HepG2 (cell line): ENCODE results near the gene UBP1. TPM values are rescaled to one million over a fixed set of nuclear protein-coding genes. Genes with fewer than 3 reads are reported as not detected.

ENCODE experiments used
- BRD4 ChIP-seq: sonication (generic); formaldehyde crosslinking; IDR thresholded peaks from 2 replicates; pipeline ENCODE4 v1.4.0; 2020; ENCODE audit warnings: missing genetic modification reagents
- DMAP1 ChIP-seq: IDR thresholded peaks from 2 replicates; pipeline ENCODE4 v1.6.1; 2016
- GATA4 ChIP-seq: sonication (generic); IDR thresholded peaks from 2 replicates; pipeline ENCODE4 v1.6.1; 2016; ENCODE audit warnings: antibody characterized with exemption, low read depth, borderline replicate concordance
- GFI1 ChIP-seq: sonication (generic); formaldehyde crosslinking; IDR thresholded peaks from 2 replicates; pipeline ENCODE4 v1.5.0; 2020; ENCODE audit warnings: missing genetic modification reagents, mild to moderate bottlenecking, borderline replicate concordance
- JUND ChIP-seq: sonication (generic); formaldehyde crosslinking; IDR thresholded peaks from 2 replicates; pipeline ENCODE4 v1.8.0; 2022; ENCODE audit warnings: mild to moderate bottlenecking, missing genetic modification reagents
- KLF13 ChIP-seq: sonication (generic); formaldehyde crosslinking; IDR thresholded peaks from 2 replicates; pipeline ENCODE4 v1.4.0; 2020; ENCODE audit warnings: mild to moderate bottlenecking, missing genetic modification reagents
- MNT ChIP-seq: fragments of 450-650 bp; IDR thresholded peaks from 2 replicates; pipeline ENCODE4 v1.6.1; 2016
- MTERF4 ChIP-seq: sonication (generic); formaldehyde crosslinking; IDR thresholded peaks from 2 replicates; pipeline ENCODE4 v1.8.0; 2023; ENCODE audit warnings: mild to moderate bottlenecking, missing genetic modification reagents
- MTF1 ChIP-seq: sonication (generic); formaldehyde crosslinking; IDR thresholded peaks from 2 replicates; pipeline ENCODE4 v1.5.0; 2020; ENCODE audit warnings: missing genetic modification reagents
- NFE2L2 ChIP-seq: fragments of 150-350 bp; IDR thresholded peaks from 2 replicates; pipeline ENCODE4 v1.6.1; 2014; ENCODE audit warnings: low read length
- PLRG1 ChIP-seq: fragments of 450-650 bp; conservative IDR thresholded peaks from 2 replicates; pipeline ENCODE4 v1.6.1; 2016
- REL ChIP-seq: sonication (generic); formaldehyde crosslinking; conservative IDR thresholded peaks from 2 replicates; pipeline ENCODE4 v1.8.0; 2022; ENCODE audit warnings: mild to moderate bottlenecking, missing genetic modification reagents, moderate library complexity
- TFDP2 ChIP-seq: sonication (generic); formaldehyde crosslinking; IDR thresholded peaks from 2 replicates; pipeline ENCODE4 v1.4.0; 2020; ENCODE audit warnings: missing genetic modification reagents
- ZC3H4 ChIP-seq: sonication (generic); formaldehyde crosslinking; IDR thresholded peaks from 2 replicates; pipeline ENCODE4 v1.4.0; 2020; ENCODE audit warnings: missing genetic modification reagents, borderline replicate concordance
- ZNF280B ChIP-seq: sonication (generic); formaldehyde crosslinking; IDR thresholded peaks from 2 replicates; pipeline ENCODE4 v1.5.0; 2020; ENCODE audit warnings: missing genetic modification reagents, mild to moderate bottlenecking, borderline replicate concordance
- ZNF329 ChIP-seq: sonication (generic); formaldehyde crosslinking; IDR thresholded peaks from 2 replicates; pipeline ENCODE4 v1.9.0; 2021; ENCODE audit warnings: low read depth, mild to moderate bottlenecking, missing genetic modification reagents
- ZNF441 ChIP-seq: sonication (generic); formaldehyde crosslinking; IDR thresholded peaks from 2 replicates; pipeline ENCODE4 v1.7.0; 2021; ENCODE audit warnings: missing genetic modification reagents, borderline replicate concordance
- ZNF567 ChIP-seq: sonication (generic); formaldehyde crosslinking; IDR thresholded peaks from 2 replicates; pipeline ENCODE4 v1.8.1; 2023; ENCODE audit warnings: mild to moderate bottlenecking, missing genetic modification reagents, borderline replicate concordance
- ZSCAN29 ChIP-seq: sonication (generic); formaldehyde crosslinking; conservative IDR thresholded peaks from 2 replicates; pipeline ENCODE4 v1.4.0; 2020; ENCODE audit warnings: mild to moderate bottlenecking, missing genetic modification reagents
- polyA plus RNA-seq, 8 experiments: library from polyadenylated mRNA; depleted of rRNA in 3 of 8; stranded (reverse) in 7 of 8; unstranded in 1 of 8; fragments of >200 nt; fragmentation: Illumina TruSeq in 4 of 8; extraction: Trizol in 4 of 8; gene quantifications; 2 replicates each; pipeline versions ENCODE4 v1.2.1 to v1.2.3, GENCODE V29; 2011 to 2016; ENCODE audit warnings: low read depth in 4 of 8, missing spikeins in 1 of 8, mixed read lengths in 1 of 8; ENCODE audit not compliant: insufficient read depth in 1 of 8
- total RNA-seq, 5 experiments: library from RNA; depleted of rRNA; stranded (reverse); fragments of >200 nt; fragmentation: Illumina TruSeq; extraction: Trizol; gene quantifications; 2 replicates each; pipeline ENCODE4 v1.2.3, GENCODE V29; 2016; ENCODE audit warnings: low read depth in 1 of 5
- TF ChIP-seq, protein P1 (sequence below): sonication (generic); formaldehyde crosslinking; IDR thresholded peaks from 2 replicates; pipeline ENCODE4 v1.4.0; 2020; ENCODE audit warnings: missing genetic modification reagents, low read depth, mild to moderate bottlenecking, borderline replicate concordance
- TF ChIP-seq, protein P2 (sequence below): sonication (generic); formaldehyde crosslinking; IDR thresholded peaks from 2 replicates; pipeline ENCODE4 v1.5.0; 2020; ENCODE audit warnings: missing genetic modification reagents, mild to moderate bottlenecking, borderline replicate concordance
- TF ChIP-seq, protein P3 (sequence below): sonication (generic); formaldehyde crosslinking; IDR thresholded peaks from 2 replicates; pipeline ENCODE4 v1.5.1; 2020; ENCODE audit warnings: missing genetic modification reagents, mild to moderate bottlenecking, borderline replicate concordance

Gene UBP1
- total and polyA plus RNA-seq, 2 of the 13 experiments (the other 11 are each of a cell fraction or from before 2014, with no cell fraction given) = 48.3 to 79.9 TPM

DNA sequence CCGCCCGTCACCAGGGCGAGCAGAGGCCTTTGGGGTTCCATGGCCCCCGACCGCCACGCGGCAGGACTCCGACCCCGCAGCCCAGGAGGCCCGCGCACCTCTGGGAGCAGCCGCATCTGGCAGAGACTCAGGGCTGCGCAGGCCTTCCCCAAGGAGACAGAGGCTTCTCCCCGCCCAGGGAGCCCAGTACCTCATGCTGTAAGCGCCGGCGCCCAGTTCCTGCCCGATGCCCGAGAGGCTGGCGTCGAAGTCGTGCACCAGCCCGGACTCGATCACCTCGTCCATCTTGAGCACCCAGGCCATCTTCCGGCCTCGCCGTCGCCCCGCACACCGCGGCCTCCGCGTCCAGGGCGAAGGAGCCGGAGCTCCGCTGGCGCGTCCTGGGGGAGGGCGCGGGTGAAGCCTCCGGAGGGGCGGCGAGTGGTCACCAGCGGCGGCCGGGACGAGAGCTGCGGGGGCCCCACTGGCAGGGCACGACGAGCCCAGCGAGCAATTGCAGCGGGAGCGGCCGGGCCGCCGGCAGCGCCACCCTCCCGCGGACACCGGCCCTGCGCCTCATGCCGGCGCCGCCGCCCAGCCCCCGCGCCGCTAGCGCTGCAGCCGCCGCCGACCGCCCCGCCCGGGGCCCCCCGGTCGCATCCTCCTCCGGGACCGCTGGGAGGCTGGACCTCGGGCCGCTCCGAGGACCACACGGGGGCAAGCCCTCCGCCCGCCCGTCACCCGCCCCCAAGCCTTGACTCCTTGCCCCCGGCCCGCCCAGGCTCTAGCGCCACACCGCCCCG lies 468 bp downstream of the UBP1 start (continued):
- TF ChIP-seq, protein P1, sequence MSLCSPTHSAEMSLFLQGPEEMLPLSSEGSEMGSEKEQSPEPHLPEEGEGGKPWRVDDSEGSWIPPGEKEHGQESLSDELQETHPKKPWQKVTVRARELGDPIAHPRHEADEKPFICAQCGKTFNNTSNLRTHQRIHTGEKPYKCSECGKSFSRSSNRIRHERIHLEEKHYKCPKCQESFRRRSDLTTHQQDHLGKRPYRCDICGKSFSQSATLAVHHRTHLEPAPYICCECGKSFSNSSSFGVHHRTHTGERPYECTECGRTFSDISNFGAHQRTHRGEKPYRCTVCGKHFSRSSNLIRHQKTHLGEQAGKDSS (CRISPR knock-in tag) = 0 out of 2 replicates have a peak, but pooled peaks have one; percentile 38
- no peak for TF ChIP-seq MNT
- peak; percentile 82 for TF ChIP-seq DMAP1
- no peak for TF ChIP-seq ZNF567 (CRISPR knock-in tag)
- no peak for TF ChIP-seq REL (CRISPR knock-in tag)
- 0 out of 2 replicates have a peak, but pooled peaks have one; percentile 10 for TF ChIP-seq GATA4
- no peak for TF ChIP-seq PLRG1
- TF ChIP-seq ZC3H4 (CRISPR knock-in tag) = no peak
- 0 out of 2 replicates have a peak, but pooled peaks have one; percentile 33 for TF ChIP-seq TFDP2
- TF ChIP-seq, protein P2, sequence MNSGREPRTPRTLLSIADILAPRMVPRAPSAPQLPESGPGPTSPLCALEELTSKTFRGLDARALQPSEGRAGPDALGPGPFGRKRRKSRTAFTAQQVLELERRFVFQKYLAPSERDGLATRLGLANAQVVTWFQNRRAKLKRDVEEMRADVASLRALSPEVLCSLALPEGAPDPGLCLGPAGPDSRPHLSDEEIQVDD (CRISPR knock-in tag) = peak; percentile 67; the same call in 1 of the 2 replicates
- TF ChIP-seq ZNF329 = no peak
- peak; percentile 21; the same call in 1 of the 2 replicates for TF ChIP-seq GFI1 (CRISPR knock-in tag)
- peak; percentile 62; the same call in 1 of the 2 replicates for TF ChIP-seq ZNF280B (CRISPR knock-in tag)
- 0 out of 2 replicates have a peak, but pooled peaks have one; percentile 58 for TF ChIP-seq KLF13 (CRISPR knock-in tag)
- no peak for TF ChIP-seq MTF1
- peak; percentile 55; the same call in 1 of the 2 replicates for TF ChIP-seq MTERF4 (CRISPR knock-in tag)
- TF ChIP-seq NFE2L2 = no peak
- peak; percentile 62; the same call in 1 of the 2 replicates for TF ChIP-seq ZNF441
- no peak for TF ChIP-seq ZSCAN29 (CRISPR knock-in tag)
- TF ChIP-seq, protein P3, sequence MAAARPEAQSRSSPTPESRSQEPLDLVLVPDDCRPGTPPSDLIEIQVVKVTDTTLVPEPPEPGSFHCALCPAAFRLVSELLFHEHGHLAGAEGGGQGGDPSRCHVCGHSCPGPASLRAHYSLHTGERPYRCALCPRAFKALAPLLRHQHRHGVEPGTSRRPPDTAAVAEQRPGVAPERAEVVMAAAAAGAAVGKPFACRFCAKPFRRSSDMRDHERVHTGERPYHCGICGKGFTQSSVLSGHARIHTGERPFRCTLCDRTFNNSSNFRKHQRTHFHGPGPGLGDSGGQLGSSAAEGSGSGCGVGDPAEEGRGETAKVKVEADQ = no peak; the same call in 1 of the 2 replicates
- no peak for TF ChIP-seq JUND (CRISPR knock-in tag)
- no peak; the same call in 1 of the 2 replicates for TF ChIP-seq BRD4 (CRISPR knock-in tag)
